ENCODE data around the gene ELMO1. TPM values are rescaled to one million over a fixed set of nuclear protein-coding genes. Genes with fewer than 3 reads are reported as not detected.
A peak's percentile ranks its signal among the peaks of the same experiment; 100 is the strongest.

ELMO1 gene
- total RNA-seq, 1 donor from 2014 or later = 132 TPM

DNA sequence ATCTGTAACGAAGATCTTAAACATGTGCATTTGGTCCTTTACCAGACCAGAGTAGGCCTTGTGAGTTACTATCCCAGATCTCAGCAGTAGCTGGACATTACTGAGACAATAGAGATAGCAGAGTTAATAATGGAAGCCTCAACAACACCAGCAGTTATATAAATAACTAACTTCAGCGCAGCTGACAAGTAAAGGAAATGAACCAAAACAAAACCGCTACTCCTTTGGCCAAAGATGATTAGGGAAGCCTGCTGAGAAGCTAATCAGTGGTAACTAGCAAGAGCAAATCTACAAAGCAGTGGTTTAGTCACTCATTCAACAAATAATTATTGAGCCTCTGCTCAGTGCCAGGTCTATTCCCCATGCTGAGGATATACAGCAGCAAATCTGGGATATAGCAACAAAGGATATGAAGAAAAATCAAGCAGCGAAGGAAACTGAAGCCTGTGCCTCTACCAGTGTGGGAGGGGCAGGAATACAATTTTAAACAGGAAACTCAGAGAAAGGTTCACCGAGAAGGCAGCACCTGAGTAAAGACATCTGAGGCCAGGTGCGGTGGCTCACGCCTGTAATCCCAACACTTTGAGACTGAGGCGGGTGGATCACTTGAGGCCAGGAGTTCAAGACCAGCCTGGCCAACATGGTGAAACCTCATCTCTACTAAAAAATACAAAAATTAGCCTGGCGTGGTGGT, 103.6 kb downstream of the ELMO1 start:
- ATAC-seq (ENCODE audit: low read depth) = no peak
- ChIA-PET POLR2A (interaction anchor here (0.8 to 1.6 kb wide), 2 partner anchors 9 to 103 kb away, joined by 3 read pairs; partner anchors contain the start of gene ELMO1), CTCF (interaction anchor here (0.9 to 4.9 kb wide), 4 partner anchors 9 to 109 kb away, joined by 3 to 26 read pairs (median 5); no protein-coding TSS in a partner anchor)
- DNase-seq = no peak
- Mint-ChIP-seq H3K27me3 (no peaks in the 10 kb centered on the region), H3K36me3 (ENCODE audit: low read depth) (peaks cover 16% of the 10 kb centered on the region), H3K4me3 (peak overlapping the region; percentile 50), H3K27ac (peak overlapping the region; percentile 86), H3K9me3 (no peaks in the 10 kb centered on the region), H3K4me1 (peaks cover 79% of the 10 kb centered on the region)
- intact Hi-C loops (cut with micrococcal nuclease) = no loop called here
- TF ChIP-seq, protein P1, sequence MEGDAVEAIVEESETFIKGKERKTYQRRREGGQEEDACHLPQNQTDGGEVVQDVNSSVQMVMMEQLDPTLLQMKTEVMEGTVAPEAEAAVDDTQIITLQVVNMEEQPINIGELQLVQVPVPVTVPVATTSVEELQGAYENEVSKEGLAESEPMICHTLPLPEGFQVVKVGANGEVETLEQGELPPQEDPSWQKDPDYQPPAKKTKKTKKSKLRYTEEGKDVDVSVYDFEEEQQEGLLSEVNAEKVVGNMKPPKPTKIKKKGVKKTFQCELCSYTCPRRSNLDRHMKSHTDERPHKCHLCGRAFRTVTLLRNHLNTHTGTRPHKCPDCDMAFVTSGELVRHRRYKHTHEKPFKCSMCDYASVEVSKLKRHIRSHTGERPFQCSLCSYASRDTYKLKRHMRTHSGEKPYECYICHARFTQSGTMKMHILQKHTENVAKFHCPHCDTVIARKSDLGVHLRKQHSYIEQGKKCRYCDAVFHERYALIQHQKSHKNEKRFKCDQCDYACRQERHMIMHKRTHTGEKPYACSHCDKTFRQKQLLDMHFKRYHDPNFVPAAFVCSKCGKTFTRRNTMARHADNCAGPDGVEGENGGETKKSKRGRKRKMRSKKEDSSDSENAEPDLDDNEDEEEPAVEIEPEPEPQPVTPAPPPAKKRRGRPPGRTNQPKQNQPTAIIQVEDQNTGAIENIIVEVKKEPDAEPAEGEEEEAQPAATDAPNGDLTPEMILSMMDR (IDR thresholded peaks at IDR 0.05) = no peak

DNA sequence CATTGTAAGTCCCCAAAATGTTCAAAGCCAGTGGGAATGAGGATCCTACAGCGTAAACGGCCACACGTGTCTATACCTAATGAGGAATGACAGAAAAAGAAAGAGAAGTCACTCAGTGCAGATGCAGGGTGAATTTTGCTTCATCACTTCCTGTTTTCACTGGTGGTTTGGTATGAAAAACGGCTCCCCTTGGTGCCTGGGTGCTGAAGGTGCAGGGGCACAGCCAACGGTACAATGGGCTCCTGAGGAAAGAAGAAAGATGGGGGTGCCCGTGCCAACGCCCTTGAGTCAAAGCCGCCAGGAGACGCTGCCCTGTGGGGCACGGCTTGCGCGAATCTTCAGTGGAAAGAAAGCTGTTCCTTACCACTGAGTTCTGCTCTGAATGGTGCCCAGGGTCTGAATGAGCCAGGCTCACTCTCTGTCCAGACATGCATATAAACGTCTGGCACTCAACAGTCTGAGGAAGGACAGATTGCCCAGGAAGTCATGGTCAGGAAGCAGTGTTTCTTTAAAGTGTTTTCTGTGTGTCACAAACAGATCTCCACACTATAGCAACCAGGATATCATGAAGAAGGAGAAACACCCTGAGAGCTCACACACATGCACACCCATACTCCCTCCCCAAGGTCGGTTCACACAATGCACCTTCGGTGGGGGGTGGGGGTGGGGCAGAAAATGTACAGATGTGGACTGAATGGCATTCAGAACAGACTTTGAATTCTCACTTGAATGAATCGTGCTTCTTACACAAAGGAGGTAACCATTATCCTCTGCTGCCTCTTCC, 105.8 kb downstream of the ELMO1 start:
- H3K4me3 Mint-ChIP-seq = peak overlapping the region; percentile 98
- intact Hi-C loops (cut with micrococcal nuclease) = loop anchor here (1.0 to 2.0 kb wide), 5 partner anchors 10 to 108 kb away; partner anchors contain the start of gene ELMO1
- DNase-seq (peak; percentile 59), ATAC-seq (ENCODE audit: low read depth) (peak; percentile 86)
- H3K27me3 Mint-ChIP-seq = no peaks in the 10 kb centered on the region
- peaks cover 85% of the 10 kb centered on the region for H3K4me1 Mint-ChIP-seq
- peaks cover 26% of the 10 kb centered on the region for H3K36me3 Mint-ChIP-seq (ENCODE audit: low read depth)
- ChIA-PET CTCF (interaction anchor here (1.0 to 4.9 kb wide), 6 partner anchors 9 to 57 kb away, joined by 3 to 34 read pairs (median 3); no protein-coding TSS in a partner anchor), POLR2A (interaction anchor here (0.9 to 3.7 kb wide), 5 partner anchors 9 to 105 kb away, joined by 3 to 26 read pairs (median 10); partner anchors contain the start of gene ELMO1)
- H3K9me3 Mint-ChIP-seq = no peaks in the 10 kb centered on the region
- H3K27ac Mint-ChIP-seq = peak overlapping the region; percentile 98
- TF ChIP-seq, protein P1 (IDR thresholded peaks at IDR 0.05) = no peak

DNA sequence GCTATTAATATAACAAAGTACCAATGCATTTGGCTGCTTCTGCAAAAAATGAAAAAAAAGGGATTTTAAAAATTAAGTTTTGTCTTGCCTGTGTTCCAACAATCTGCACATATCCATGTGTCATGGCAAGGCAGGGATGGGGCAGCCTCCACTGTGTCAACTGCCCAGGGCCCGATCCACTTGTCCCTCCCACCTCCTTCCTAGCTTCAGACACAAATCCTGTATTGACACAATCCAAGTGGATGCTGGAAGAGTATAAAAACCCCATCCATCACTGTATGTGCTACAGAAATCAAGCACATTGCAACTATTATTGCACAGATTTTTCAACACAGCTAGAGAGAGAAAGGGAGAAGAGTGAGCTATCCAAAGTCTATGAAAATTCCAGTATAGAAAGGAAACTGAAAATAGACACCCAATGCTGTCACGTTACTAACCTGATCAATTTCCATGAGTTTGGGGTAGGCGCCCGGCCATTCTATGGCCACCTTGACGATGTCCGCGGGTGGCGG, 106.4 kb downstream of the ELMO1 start:
- POLR2A ChIA-PET = interaction anchor here (0.6 to 3.7 kb wide), 6 partner anchors 9 to 1490 kb away, joined by 3 to 26 read pairs (median 7); partner anchors contain the start of gene ELMO1

DNA sequence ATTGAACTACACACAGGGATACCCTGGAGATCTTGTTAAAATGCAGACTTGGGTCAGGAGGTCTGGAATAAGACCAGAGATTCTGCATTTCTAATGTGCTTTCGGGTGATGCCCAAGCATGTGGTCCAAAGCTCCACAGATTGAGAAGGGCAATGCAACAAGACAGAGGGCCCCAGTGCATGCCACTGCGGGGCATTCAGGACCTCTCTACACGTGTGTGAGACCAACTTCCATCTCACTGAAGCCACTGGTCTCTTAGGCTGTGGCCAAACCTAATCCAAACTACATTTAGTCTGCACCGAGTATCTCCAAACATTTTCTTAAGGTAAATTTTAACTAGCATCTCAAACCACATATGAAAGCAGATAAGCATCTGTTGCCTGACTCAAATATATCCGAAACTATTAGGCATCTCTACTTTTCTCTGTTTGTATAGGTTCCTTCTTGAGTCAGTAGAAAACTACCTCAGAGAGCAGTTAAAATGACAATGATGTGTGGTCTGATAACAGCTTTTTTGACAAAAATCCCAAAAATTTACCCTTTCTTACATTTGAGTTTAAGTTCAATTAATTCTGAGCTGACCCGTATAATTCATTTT, 107.5 kb downstream of the ELMO1 start:
- peaks cover 33% of the 10 kb centered on the region for H3K36me3 Mint-ChIP-seq (ENCODE audit: low read depth)
- ATAC-seq (ENCODE audit: low read depth) (no peak), DNase-seq (no peak)
- H3K27ac Mint-ChIP-seq = peak overlapping the region; percentile 98
- H3K4me1 Mint-ChIP-seq = peaks cover 88% of the 10 kb centered on the region
- CTCF ChIA-PET = interaction anchor here (0.8 to 4.9 kb wide), 4 partner anchors 13 to 108 kb away, joined by 3 to 34 read pairs (median 14); no protein-coding TSS in a partner anchor
- H3K9me3 Mint-ChIP-seq = no peaks in the 10 kb centered on the region
- POLR2A ChIA-PET = interaction anchor here (0.8 to 3.7 kb wide), 6 partner anchors 8 to 107 kb away, joined by 3 to 26 read pairs (median 7); partner anchors contain the start of gene ELMO1
- peak overlapping the region; percentile 98 for H3K4me3 Mint-ChIP-seq
- no peaks in the 10 kb centered on the region for H3K27me3 Mint-ChIP-seq
- TF ChIP-seq, protein P1 (IDR thresholded peaks at IDR 0.05) = no peak
- intact Hi-C loops (cut with micrococcal nuclease) = no loop called here

More for the DNA sequence above, 106.4 kb downstream of the ELMO1 start:
- ATAC-seq (ENCODE audit: low read depth) = no peak
- CTCF ChIA-PET = interaction anchor here (0.8 to 4.9 kb wide), 7 partner anchors 11 to 108 kb away, joined by 3 to 34 read pairs (median 3); no protein-coding TSS in a partner anchor
- H3K4me3 Mint-ChIP-seq = peak overlapping the region; percentile 98
- H3K27me3 Mint-ChIP-seq = no peaks in the 10 kb centered on the region
- DNase-seq = no peak
- intact Hi-C loops (cut with micrococcal nuclease) = loop anchor here (1.0 to 2.0 kb wide), 5 partner anchors 11 to 107 kb away; partner anchors contain the start of gene ELMO1
- TF ChIP-seq, protein P1 (IDR thresholded peaks at IDR 0.05) = no peak
- peak overlapping the region; percentile 98 for H3K27ac Mint-ChIP-seq
- H3K36me3 Mint-ChIP-seq (ENCODE audit: low read depth) = peaks cover 29% of the 10 kb centered on the region
- H3K4me1 Mint-ChIP-seq = peaks cover 87% of the 10 kb centered on the region
- H3K9me3 Mint-ChIP-seq = no peaks in the 10 kb centered on the region

All from activated B cell treated with CpG ODN at 0.5 μM for 24 hours (primary cell).